Body of pancreas (tissue), 4 donors: ENCODE data around the gene HPSE2.

Source experiments
- CTCF ChIP-seq, 7 experiments: fragments of 450-650 bp in 4 of 7; fragments of 200-600 bp in 3 of 7; sonication (generic) in 3 of 7; IDR thresholded peaks; one replicate each; pipeline ENCODE4 v1.5.1; 2016 to 2019; ENCODE audit warnings: antibody characterized with exemption in 7 of 7
- POLR2A ChIP-seq, 3 donors: fragments of 450-650 bp; IDR thresholded peaks; one replicate each; pipeline ENCODE4 v1.6.1; 2016; ENCODE audit warnings: antibody characterized with exemption in 3 of 3, mild to moderate bottlenecking in 2 of 3

- TF ChIP-seq CTCF (IDR thresholded peaks at IDR 0.05): no peak
- TF ChIP-seq POLR2A (IDR thresholded peaks at IDR 0.05): no peak
Observed at GRCh38 chr10:99062591-99062990, 173.1 kb downstream of the HPSE2 start.
